Activated CD4-positive, alpha-beta T cell treated with anti-CD3 and anti-CD28 coated beads, Interleukin-2, amount 10 ng/mL, durations not matched to agents 7 days and 5 days (primary cell): ENCODE data around the gene C16orf46. TPM values are rescaled to one million over a fixed set of nuclear protein-coding genes. Genes with fewer than 3 reads are reported as not detected.
A peak's percentile ranks its signal among the peaks of the same experiment; 100 is the strongest.

ENCODE experiments used
- CTCF ChIA-PET: fragments of 350-600 bp; sonication (Branson Sonifier 250); formaldehyde crosslinking; loops from one replicate; lab custom pipeline; 2021; ENCODE audit warnings: antibody characterized with exemption; lab: Charles Lee
- POLR2A ChIA-PET: fragments of 350-600 bp; sonication (Branson Sonifier 250); formaldehyde crosslinking; loops from one replicate; lab custom pipeline; 2021; ENCODE audit warnings: antibody characterized with exemption; lab: Charles Lee
- DNase-seq: peaks from one replicate; pipeline ENCODE4 v3.0.0-alpha.2; 2020
- H3K27ac Mint-ChIP-seq: one replicate; pipeline ENCODE4 v1.8.0; 2021; ENCODE audit warnings: mild to moderate bottlenecking, moderate library complexity, mixed read lengths
- H3K27me3 Mint-ChIP-seq: one replicate; pipeline ENCODE4 v1.8.0; 2021; ENCODE audit warnings: mixed read lengths
- H3K36me3 Mint-ChIP-seq: one replicate; pipeline ENCODE4 v1.8.0; 2021; ENCODE audit warnings: low read depth, mixed read lengths
- H3K4me1 Mint-ChIP-seq: one replicate; pipeline ENCODE4 v1.8.0; 2021; ENCODE audit warnings: mixed read lengths
- H3K4me3 Mint-ChIP-seq: one replicate; pipeline ENCODE4 v1.8.0; 2021; ENCODE audit warnings: mild to moderate bottlenecking, moderate library complexity, mixed read lengths
- H3K9me3 Mint-ChIP-seq: one replicate; pipeline ENCODE4 v1.8.0; 2021; ENCODE audit warnings: mixed read lengths
- total RNA-seq, 2 experiments: library from RNA; stranded (reverse); gene quantifications; one replicate each; pipeline ENCODE4 v1.2.3, GENCODE V29; 2021

The C16orf46 gene
- total RNA-seq, 2 experiments from 2014 or later = 0.17 TPM; not detected in 1

GRCh38 chr16:81069063-81069462 is 8.0 kb downstream of the C16orf46 start:
- H3K4me1 Mint-ChIP-seq = peaks cover 30% of the 10 kb centered on the region
- no peak overlapping the region for H3K27ac Mint-ChIP-seq
- no peaks in the 10 kb centered on the region for H3K27me3 Mint-ChIP-seq
- no peaks in the 10 kb centered on the region for H3K36me3 Mint-ChIP-seq
- no peak for DNase-seq
- ChIA-PET POLR2A (no interaction called here), CTCF (interaction anchor here (0.9 kb wide), 1 partner anchor 33 kb away, joined by 3 read pairs; the partner anchor contains the start of gene ATMIN)
- no peaks in the 10 kb centered on the region for H3K9me3 Mint-ChIP-seq
- no peak overlapping the region for H3K4me3 Mint-ChIP-seq

- H3K4me1 Mint-ChIP-seq = peaks cover 23% of the 10 kb centered on the region
- H3K36me3 Mint-ChIP-seq = no peaks in the 10 kb centered on the region
- DNase-seq = no peak
- H3K27ac Mint-ChIP-seq = peak overlapping the region; percentile 3
- ChIA-PET CTCF (no interaction called here), POLR2A (no interaction called here)
- no peak overlapping the region for H3K4me3 Mint-ChIP-seq
- H3K27me3 Mint-ChIP-seq = no peaks in the 10 kb centered on the region
- no peaks in the 10 kb centered on the region for H3K9me3 Mint-ChIP-seq
These were observed 9.9 kb downstream of the C16orf46 start for GRCh38 chr16:81067166-81067565.

GRCh38 chr16:81066681-81067080 is 10.4 kb downstream of the C16orf46 start:
- Mint-ChIP-seq H3K9me3 (no peaks in the 10 kb centered on the region), H3K4me1 (peaks cover 19% of the 10 kb centered on the region), H3K4me3 (no peak overlapping the region), H3K27ac (peak overlapping the region; percentile 3), H3K27me3 (no peaks in the 10 kb centered on the region), H3K36me3 (no peaks in the 10 kb centered on the region)
- ChIA-PET POLR2A (no interaction called here), CTCF (interaction anchor here (0.7 kb wide), 1 partner anchor 19 kb away, joined by 3 read pairs; no protein-coding TSS in a partner anchor)
- peak; percentile 22 for DNase-seq

GRCh38 chr16:81061871-81062608 is 15.0 kb downstream of the C16orf46 start:
- DNase-seq = no peak
- Mint-ChIP-seq H3K9me3 (no peaks in the 10 kb centered on the region), H3K4me3 (no peak overlapping the region), H3K27ac (no peak overlapping the region), H3K4me1 (peaks cover 11% of the 10 kb centered on the region), H3K36me3 (no peaks in the 10 kb centered on the region), H3K27me3 (no peaks in the 10 kb centered on the region)
- ChIA-PET POLR2A (no interaction called here), CTCF (no interaction called here)

- Mint-ChIP-seq H3K36me3 (no peaks in the 10 kb centered on the region), H3K9me3 (no peaks in the 10 kb centered on the region), H3K4me1 (peaks cover 4% of the 10 kb centered on the region), H3K27me3 (no peaks in the 10 kb centered on the region), H3K27ac (no peak overlapping the region), H3K4me3 (no peak overlapping the region)
- POLR2A ChIA-PET = no interaction called here
- CTCF ChIA-PET = no interaction called here
- DNase-seq = no peak
These were observed 15.8 kb downstream of the C16orf46 start for GRCh38 chr16:81061307-81061640.

GRCh38 chr16:81060576-81061306 is 16.3 kb downstream of the C16orf46 start:
- H3K27ac Mint-ChIP-seq = no peak overlapping the region
- CTCF ChIA-PET = no interaction called here
- no peaks in the 10 kb centered on the region for H3K27me3 Mint-ChIP-seq
- no peak for DNase-seq
- H3K36me3 Mint-ChIP-seq = no peaks in the 10 kb centered on the region
- no peak overlapping the region for H3K4me3 Mint-ChIP-seq
- peaks cover 4% of the 10 kb centered on the region for H3K4me1 Mint-ChIP-seq
- POLR2A ChIA-PET = no interaction called here
- no peaks in the 10 kb centered on the region for H3K9me3 Mint-ChIP-seq

- DNase-seq = no peak
- POLR2A ChIA-PET = no interaction called here
- Mint-ChIP-seq H3K9me3 (peaks cover 13% of the 10 kb centered on the region), H3K27me3 (peaks cover 6% of the 10 kb centered on the region), H3K36me3 (peaks cover 6% of the 10 kb centered on the region), H3K27ac (no peak overlapping the region), H3K4me3 (no peak overlapping the region), H3K4me1 (peaks cover 4% of the 10 kb centered on the region)
- CTCF ChIA-PET = interaction anchor here (1.1 kb wide), 1 partner anchor 18 kb away, joined by 3 read pairs; the partner anchor contains the start of gene ATMIN
These were observed 23.3 kb downstream of the C16orf46 start for GRCh38 chr16:81053761-81054160.

- CTCF ChIA-PET = no interaction called here
- Mint-ChIP-seq H3K27me3 (no peaks in the 10 kb centered on the region), H3K27ac (no peak overlapping the region), H3K4me1 (peaks cover 9% of the 10 kb centered on the region), H3K36me3 (peaks cover 57% of the 10 kb centered on the region), H3K4me3 (no peak overlapping the region), H3K9me3 (peaks cover 2% of the 10 kb centered on the region)
- no peak for DNase-seq
- POLR2A ChIA-PET = no interaction called here
These were observed 34.2 kb downstream of the C16orf46 start for GRCh38 chr16:81042821-81043220.

- no peak overlapping the region for H3K4me3 Mint-ChIP-seq
- ChIA-PET CTCF (no interaction called here), POLR2A (no interaction called here)
- DNase-seq = no peak
- no peaks in the 10 kb centered on the region for H3K27me3 Mint-ChIP-seq
- H3K9me3 Mint-ChIP-seq = no peaks in the 10 kb centered on the region
- H3K27ac Mint-ChIP-seq = no peak overlapping the region
- H3K36me3 Mint-ChIP-seq = peaks cover 57% of the 10 kb centered on the region
- peaks cover 20% of the 10 kb centered on the region for H3K4me1 Mint-ChIP-seq
These were observed 35.3 kb downstream of the C16orf46 start for GRCh38 chr16:81041696-81042095.

- H3K4me1 Mint-ChIP-seq = peaks cover 23% of the 10 kb centered on the region
- H3K36me3 Mint-ChIP-seq = peaks cover 53% of the 10 kb centered on the region
- H3K9me3 Mint-ChIP-seq = no peaks in the 10 kb centered on the region
- ChIA-PET POLR2A (no interaction called here), CTCF (interaction anchor here (1.2 kb wide), 1 partner anchor 21 kb away, joined by 5 read pairs; no protein-coding TSS in a partner anchor)
- no peak overlapping the region for H3K27ac Mint-ChIP-seq
- H3K4me3 Mint-ChIP-seq = no peak overlapping the region
- DNase-seq = no peak
- H3K27me3 Mint-ChIP-seq = no peaks in the 10 kb centered on the region
These were observed 36.2 kb downstream of the C16orf46 start for GRCh38 chr16:81040842-81041241.

- no peak for DNase-seq
- ChIA-PET POLR2A (no interaction called here), CTCF (interaction anchor here (1.2 kb wide), 1 partner anchor 20 kb away, joined by 5 read pairs; no protein-coding TSS in a partner anchor)
- H3K27me3 Mint-ChIP-seq = no peaks in the 10 kb centered on the region
- no peak overlapping the region for H3K27ac Mint-ChIP-seq
- no peak overlapping the region for H3K4me3 Mint-ChIP-seq
- no peaks in the 10 kb centered on the region for H3K9me3 Mint-ChIP-seq
- peaks cover 47% of the 10 kb centered on the region for H3K36me3 Mint-ChIP-seq
- H3K4me1 Mint-ChIP-seq = peaks cover 26% of the 10 kb centered on the region
These were observed 36.9 kb downstream of the C16orf46 start for GRCh38 chr16:81040131-81040530.

- POLR2A ChIA-PET = no interaction called here
- Mint-ChIP-seq H3K36me3 (peaks cover 33% of the 10 kb centered on the region), H3K9me3 (no peaks in the 10 kb centered on the region), H3K27ac (peak overlapping the region; percentile 82), H3K4me1 (peaks cover 29% of the 10 kb centered on the region), H3K27me3 (no peaks in the 10 kb centered on the region), H3K4me3 (peak overlapping the region; percentile 83)
- CTCF ChIA-PET = interaction anchor here (0.6 to 7.0 kb wide), 10 partner anchors 9 to 807 kb away, joined by 3 to 70 read pairs (median 5); partner anchors contain the start of gene C16orf46
- no peak for DNase-seq
These were observed 40.2 kb downstream of the C16orf46 start for GRCh38 chr16:81036751-81037350.
